ENCODE measurements around the gene CFAP90.

Gene CFAP90

DNA sequence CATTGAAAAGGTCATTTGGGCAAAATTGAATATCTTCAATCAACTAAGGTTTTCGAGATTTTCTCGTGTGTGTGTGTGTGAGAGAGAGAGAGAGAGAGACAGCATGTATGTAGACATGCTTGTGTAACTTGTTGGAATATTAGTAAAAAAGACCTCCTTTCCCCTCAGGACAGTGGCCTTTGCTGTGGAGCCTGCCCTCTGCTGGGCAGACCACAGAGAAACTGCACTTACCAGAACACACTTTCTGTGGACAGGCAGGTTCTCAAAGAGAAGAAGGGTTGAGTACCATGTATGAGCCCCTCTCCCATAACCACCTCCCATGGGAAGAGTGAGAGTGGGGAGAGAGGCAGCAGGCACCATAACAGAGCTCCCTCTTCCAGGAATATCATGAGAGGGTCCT lies 45.6 kb downstream of the CFAP90 start:
- peak; percentile 25 for TF ChIP-seq CTCF (IDR thresholded peaks at IDR 0.05; ENCODE audit: control insufficient read depth, extremely low read depth, insufficient read depth)
- no peak for DNase-seq (ENCODE audit: low read depth)

DNA sequence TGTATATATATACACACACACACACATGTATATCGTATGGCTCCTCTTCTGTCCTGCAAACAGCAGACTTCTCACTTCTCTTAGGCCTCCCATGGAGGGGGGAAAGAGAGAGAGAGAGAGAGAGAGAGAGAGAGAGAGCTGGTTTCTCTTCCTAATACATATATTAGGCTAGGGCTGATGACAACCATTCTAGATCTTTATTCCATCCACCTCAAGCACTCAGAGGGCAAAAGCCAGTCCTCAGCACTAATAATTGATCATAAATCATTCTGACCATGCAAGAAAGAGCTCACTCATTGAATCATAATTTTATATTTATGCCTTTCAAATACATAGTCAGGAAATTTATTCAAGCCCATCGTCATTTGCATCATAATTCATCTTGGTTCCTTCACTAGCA lies 47.0 kb downstream of the CFAP90 start:
- TF ChIP-seq CTCF (IDR thresholded peaks at IDR 0.05; ENCODE audit: control insufficient read depth, extremely low read depth, insufficient read depth) = no peak
- no peak for DNase-seq (ENCODE audit: low read depth)
- no peak overlapping the region for H3K4me3 ChIP-seq (ENCODE audit: low read depth, low read length)

More for the DNA sequence above, 45.6 kb downstream of the CFAP90 start:
- H3K4me3 ChIP-seq (ENCODE audit: low read depth, low read length) = no peak overlapping the region

GRCh38 chr5:7802855-7803254 lies 48.1 kb downstream of the CFAP90 start:
- no peak overlapping the region for H3K4me3 ChIP-seq (ENCODE audit: low read depth, low read length)
- TF ChIP-seq CTCF (IDR thresholded peaks at IDR 0.05; ENCODE audit: control insufficient read depth, extremely low read depth, insufficient read depth) = no peak
- DNase-seq (ENCODE audit: low read depth) = no peak

DNA sequence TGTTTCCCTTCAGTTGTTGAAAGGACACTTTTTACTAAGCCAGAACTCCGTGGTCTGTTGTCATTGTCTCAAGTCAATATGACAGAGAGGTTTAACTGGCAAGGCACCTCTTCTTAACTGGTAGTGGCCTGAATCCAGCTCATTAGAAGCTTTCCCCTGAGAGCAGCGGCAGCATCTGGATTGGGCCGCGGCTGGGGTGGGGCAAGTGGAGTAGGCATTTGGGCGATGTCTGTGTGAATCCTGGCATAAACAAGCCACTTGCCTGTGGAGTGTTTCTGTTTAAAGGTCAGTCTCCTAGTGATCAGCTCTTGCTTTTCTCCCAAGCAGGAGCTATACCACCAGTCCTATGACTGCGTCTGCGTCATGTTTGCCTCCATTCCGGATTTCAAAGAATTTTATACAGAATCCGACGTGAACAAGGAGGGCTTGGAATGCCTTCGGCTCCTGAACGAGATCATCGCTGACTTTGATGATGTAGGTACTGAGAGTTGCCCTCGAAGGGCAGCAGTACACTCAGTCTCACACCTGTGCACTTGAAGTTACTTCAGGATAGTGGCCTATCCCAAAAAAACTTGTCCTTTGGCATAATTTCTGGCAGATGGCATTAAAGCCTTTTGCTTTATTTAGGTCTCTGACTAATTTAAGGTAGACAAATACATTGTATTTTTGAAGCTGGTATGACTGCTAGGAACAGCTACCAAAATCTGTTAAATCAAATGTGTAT lies 48.9 kb downstream of the CFAP90 start:
- TF ChIP-seq CTCF (IDR thresholded peaks at IDR 0.05; ENCODE audit: control insufficient read depth, extremely low read depth, insufficient read depth) = no peak
- no peak for DNase-seq (ENCODE audit: low read depth)
- H3K4me3 ChIP-seq (ENCODE audit: low read depth, low read length) = no peak overlapping the region

GRCh38 chr5:7795306-7795705 lies 55.6 kb downstream of the CFAP90 start:
- DNase-seq (ENCODE audit: low read depth) = no peak
- no peak for TF ChIP-seq CTCF (IDR thresholded peaks at IDR 0.05; ENCODE audit: control insufficient read depth, extremely low read depth, insufficient read depth)
- H3K4me3 ChIP-seq (ENCODE audit: low read depth, low read length) = no peak overlapping the region

- no peak for DNase-seq (ENCODE audit: low read depth)
- H3K4me3 ChIP-seq (ENCODE audit: low read depth, low read length) = no peak overlapping the region
- no peak for TF ChIP-seq CTCF (IDR thresholded peaks at IDR 0.05; ENCODE audit: control insufficient read depth, extremely low read depth, insufficient read depth)
Measured at GRCh38 chr5:7794823-7795222, 56.1 kb downstream of the CFAP90 start.

DNA sequence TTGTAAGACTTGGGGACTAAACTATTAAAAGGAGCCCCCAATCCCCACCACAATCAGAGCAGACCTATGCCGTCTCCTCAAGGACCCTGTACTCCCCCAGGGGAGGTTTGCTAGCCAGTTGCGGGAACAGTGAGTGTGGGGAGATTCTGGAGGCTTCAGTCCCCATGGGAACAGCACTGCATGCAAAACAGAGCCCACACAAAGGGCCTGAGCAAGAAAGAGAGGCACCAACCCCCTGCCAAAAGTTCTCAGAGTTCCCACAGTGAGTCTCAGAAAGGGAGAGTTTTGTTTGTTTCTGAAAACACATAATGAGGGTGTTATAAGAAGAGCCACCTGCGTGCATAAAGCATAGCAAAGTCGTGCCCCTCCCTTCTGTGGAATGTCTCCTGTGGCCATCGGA lies 56.6 kb downstream of the CFAP90 start:
- DNase-seq (ENCODE audit: low read depth) = no peak
- no peak overlapping the region for H3K4me3 ChIP-seq (ENCODE audit: low read depth, low read length)
- no peak for TF ChIP-seq CTCF (IDR thresholded peaks at IDR 0.05; ENCODE audit: control insufficient read depth, extremely low read depth, insufficient read depth)
